ENCODE measurements around the gene LRRC52. TPM values are rescaled to one million over a fixed set of nuclear protein-coding genes. Genes with fewer than 3 reads are reported as not detected.

LRRC52 gene, protein sequence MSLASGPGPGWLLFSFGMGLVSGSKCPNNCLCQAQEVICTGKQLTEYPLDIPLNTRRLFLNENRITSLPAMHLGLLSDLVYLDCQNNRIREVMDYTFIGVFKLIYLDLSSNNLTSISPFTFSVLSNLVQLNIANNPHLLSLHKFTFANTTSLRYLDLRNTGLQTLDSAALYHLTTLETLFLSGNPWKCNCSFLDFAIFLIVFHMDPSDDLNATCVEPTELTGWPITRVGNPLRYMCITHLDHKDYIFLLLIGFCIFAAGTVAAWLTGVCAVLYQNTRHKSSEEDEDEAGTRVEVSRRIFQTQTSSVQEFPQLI
- total RNA-seq (not detected), polyA plus RNA-seq (not detected)

DNA sequence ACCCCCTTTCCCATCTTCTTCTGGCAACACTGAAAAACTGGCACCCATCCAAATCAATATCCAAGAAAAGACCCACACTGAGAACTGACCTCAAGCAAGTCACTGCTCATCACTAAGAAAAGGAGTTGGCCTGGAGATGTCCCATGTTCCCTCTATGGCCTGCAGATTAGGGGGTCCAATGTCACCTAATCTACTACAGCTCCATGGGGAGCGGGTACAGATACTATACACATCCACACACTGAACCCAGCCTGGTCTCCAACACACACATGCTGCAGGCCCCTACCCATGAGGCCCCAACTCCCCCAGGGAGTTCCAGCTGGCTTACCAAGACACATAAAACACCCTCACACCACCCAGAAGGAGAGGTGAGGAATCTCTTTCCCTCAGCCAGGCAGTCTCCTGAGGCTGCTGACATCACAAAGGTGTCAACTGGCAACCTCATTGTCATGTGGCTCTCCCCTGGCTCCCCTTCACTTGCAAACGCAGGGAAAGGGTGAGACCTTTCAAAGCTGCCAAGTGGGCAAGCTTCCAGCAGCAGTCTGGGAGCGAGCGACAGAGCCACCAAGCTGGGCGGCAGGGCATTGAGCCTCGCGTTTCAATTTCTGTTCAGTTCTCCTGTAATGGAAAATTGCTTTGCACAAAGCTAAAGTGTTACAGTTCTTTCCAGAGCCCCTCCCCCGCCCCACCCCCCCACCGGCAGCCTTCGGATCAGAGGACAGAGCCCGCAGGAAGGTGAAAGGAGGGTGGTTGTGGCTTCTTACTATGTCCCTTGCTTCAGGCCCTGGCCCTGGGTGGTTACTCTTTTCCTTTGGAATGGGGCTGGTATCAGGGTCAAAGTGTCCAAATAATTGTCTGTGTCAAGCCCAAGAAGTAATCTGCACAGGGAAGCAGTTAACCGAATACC, at the start of gene LRRC52:
LRRC52 (plus strand) TSS at position 469 of the 907 bp plus-strand sequence; CDS start at position 766, 297 bp downstream.
- peak; percentile 13 to 34 for TF ChIP-seq RAD21 (IDR thresholded peaks at IDR 0.05)
- TF ChIP-seq EGR1 (IDR thresholded peaks at IDR 0.05; ENCODE audit: low read depth in 2 of 2): no peak
- no peaks in the 10 kb centered on the region for H3K36me3 ChIP-seq (ENCODE audit: control insufficient read depth in 4 of 4, insufficient read depth in 3 of 4, low read depth in 1 of 4, low read length in 3 of 4)
- peaks cover 0 to 5% (median 0%) of the 10 kb centered on the region in 4 donors for H3K4me1 ChIP-seq (ENCODE audit: control insufficient read depth in 4 of 4, insufficient read depth in 4 of 4, low read length in 3 of 4)
- H3K27me3 ChIP-seq (ENCODE audit: control insufficient read depth in 4 of 4, insufficient read depth in 4 of 4, low read length in 3 of 4): no peaks in the 10 kb centered on the region
- no peak within 1 kb of the TSS for H3K4me3 ChIP-seq (ENCODE audit: low read depth in 1 of 3, low read length in 3 of 3)
- H3K9ac ChIP-seq (ENCODE audit: low read depth in 1 of 2, low read length in 2 of 2): no peak within 1 kb of the TSS
- no peaks in the 10 kb centered on the region for H3K9me3 ChIP-seq (ENCODE audit: control insufficient read depth in 4 of 4, low read length in 3 of 4)
- no peak within 1 kb of the TSS for H3K27ac ChIP-seq (ENCODE audit: low read depth in 1 of 2, low read length in 2 of 2)
- DNase-seq (ENCODE audit: low spot score): no peak
- 19% methylated on average over 12 of the region's 12 CpGs for WGBS

DNA sequence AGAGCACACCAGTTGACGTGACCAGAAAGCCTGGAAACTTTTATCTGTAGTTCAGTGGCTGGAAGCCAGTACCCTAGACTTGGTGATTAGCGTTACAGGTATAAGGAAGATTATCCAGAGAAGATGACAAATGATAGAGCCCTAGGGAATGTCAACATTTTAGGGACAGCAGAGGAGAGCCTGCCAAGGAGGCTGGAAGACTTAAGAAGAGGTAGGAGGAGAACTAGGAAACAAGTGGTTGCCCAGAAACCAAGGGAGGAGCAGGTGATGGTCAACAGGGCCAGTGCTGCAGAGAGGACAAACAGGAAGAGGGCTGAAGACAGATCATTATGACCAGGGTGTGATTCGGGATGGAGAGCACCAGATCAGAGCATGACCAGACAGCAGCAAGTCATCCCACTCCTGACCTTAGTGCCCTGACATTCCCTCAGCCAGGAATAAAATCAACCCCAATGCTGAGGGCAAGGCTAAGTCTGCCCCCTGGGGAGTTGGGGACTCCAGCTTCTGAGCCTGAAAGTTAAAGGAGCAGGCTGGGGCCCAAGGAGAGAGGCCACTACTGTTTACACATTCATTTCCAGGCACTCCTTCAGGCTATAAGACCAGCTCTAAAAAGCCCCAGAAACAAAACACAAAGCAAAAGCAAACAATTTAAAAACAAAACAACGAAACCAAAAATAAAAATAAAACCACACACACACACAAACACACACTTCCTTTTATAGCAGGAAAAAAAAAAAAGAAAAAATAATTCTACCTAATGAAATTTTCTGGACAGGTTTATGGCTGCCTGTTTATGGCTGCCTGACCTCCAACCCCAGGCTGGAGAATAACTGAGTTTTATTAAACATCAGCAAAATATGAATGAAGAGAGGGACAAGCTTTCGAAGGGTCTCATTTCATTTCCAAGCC, 48.6 kb upstream of the LRRC52 start:
- H3K36me3 ChIP-seq (ENCODE audit: control insufficient read depth in 4 of 4, insufficient read depth in 3 of 4, low read depth in 1 of 4, low read length in 3 of 4): no peaks in the 10 kb centered on the region
- H3K9me3 ChIP-seq (ENCODE audit: control insufficient read depth in 4 of 4, low read length in 3 of 4): no peaks in the 10 kb centered on the region
- no peak overlapping the region for H3K4me3 ChIP-seq (ENCODE audit: low read depth in 1 of 3, low read length in 3 of 3)
- H3K9ac ChIP-seq (ENCODE audit: low read depth in 1 of 2, low read length in 2 of 2): no peak overlapping the region
- no peak overlapping the region for H3K27ac ChIP-seq (ENCODE audit: low read depth in 1 of 2, low read length in 2 of 2)
- H3K4me1 ChIP-seq (ENCODE audit: control insufficient read depth in 4 of 4, insufficient read depth in 4 of 4, low read length in 3 of 4): no peaks in the 10 kb centered on the region
- WGBS: 75% methylated on average over 5 of the region's 5 CpGs
- DNase-seq (ENCODE audit: low spot score): no peak
- H3K27me3 ChIP-seq (ENCODE audit: control insufficient read depth in 4 of 4, insufficient read depth in 4 of 4, low read length in 3 of 4): no peaks in the 10 kb centered on the region
- TF ChIP-seq, protein P1, sequence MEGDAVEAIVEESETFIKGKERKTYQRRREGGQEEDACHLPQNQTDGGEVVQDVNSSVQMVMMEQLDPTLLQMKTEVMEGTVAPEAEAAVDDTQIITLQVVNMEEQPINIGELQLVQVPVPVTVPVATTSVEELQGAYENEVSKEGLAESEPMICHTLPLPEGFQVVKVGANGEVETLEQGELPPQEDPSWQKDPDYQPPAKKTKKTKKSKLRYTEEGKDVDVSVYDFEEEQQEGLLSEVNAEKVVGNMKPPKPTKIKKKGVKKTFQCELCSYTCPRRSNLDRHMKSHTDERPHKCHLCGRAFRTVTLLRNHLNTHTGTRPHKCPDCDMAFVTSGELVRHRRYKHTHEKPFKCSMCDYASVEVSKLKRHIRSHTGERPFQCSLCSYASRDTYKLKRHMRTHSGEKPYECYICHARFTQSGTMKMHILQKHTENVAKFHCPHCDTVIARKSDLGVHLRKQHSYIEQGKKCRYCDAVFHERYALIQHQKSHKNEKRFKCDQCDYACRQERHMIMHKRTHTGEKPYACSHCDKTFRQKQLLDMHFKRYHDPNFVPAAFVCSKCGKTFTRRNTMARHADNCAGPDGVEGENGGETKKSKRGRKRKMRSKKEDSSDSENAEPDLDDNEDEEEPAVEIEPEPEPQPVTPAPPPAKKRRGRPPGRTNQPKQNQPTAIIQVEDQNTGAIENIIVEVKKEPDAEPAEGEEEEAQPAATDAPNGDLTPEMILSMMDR (IDR thresholded peaks at IDR 0.05; ENCODE audit: low read depth, low read length, missing input control): no peak
- TF ChIP-seq SP1 (IDR thresholded peaks at IDR 0.05): no peak
- TF ChIP-seq RAD21 (IDR thresholded peaks at IDR 0.05): no peak

DNA sequence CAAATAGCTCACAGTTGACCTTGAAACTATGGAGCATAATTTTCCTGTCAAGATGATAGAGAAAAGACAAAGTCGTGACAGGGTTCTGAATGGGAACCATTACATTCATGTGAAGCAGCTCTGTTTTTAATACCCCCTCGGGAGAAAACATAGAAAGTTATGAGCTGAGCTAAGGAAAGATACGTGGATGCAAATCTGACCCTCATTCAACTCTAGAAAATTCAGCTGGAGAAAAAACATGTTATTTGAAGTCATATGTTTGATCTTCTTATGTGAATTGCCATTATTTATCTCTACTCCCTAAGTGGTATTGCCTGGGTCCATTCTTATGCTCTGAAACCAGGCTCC, 48.0 kb upstream of the LRRC52 start:
- Histone ChIP-seq H3K4me3 (ENCODE audit: low read depth in 1 of 3, low read length in 3 of 3) (no peak overlapping the region), H3K27me3 (ENCODE audit: control insufficient read depth in 4 of 4, insufficient read depth in 4 of 4, low read length in 3 of 4) (no peaks in the 10 kb centered on the region), H3K36me3 (ENCODE audit: control insufficient read depth in 4 of 4, insufficient read depth in 3 of 4, low read depth in 1 of 4, low read length in 3 of 4) (no peaks in the 10 kb centered on the region), H3K9ac (ENCODE audit: low read depth in 1 of 2, low read length in 2 of 2) (no peak overlapping the region), H3K9me3 (ENCODE audit: control insufficient read depth in 4 of 4, low read length in 3 of 4) (no peaks in the 10 kb centered on the region), H3K27ac (ENCODE audit: low read depth in 1 of 2, low read length in 2 of 2) (no peak overlapping the region), H3K4me1 (ENCODE audit: control insufficient read depth in 4 of 4, insufficient read depth in 4 of 4, low read length in 3 of 4) (no peaks in the 10 kb centered on the region)
- WGBS: 77% methylated on average over 3 of the region's 3 CpGs
- no peak for DNase-seq (ENCODE audit: low spot score)
- TF ChIP-seq HNF4G (IDR thresholded peaks at IDR 0.05) (no peak), GABPA (IDR thresholded peaks at IDR 0.05 in 1 of 2, conservative IDR thresholded peaks at IDR 0.05 in 1 of 2) (no peak), YY1 (IDR thresholded peaks at IDR 0.05) (no peak), TAF1 (conservative IDR thresholded peaks at IDR 0.05) (no peak), FOXA1 (IDR thresholded peaks at IDR 0.05) (no peak), FOXA2 (IDR thresholded peaks at IDR 0.05) (no peak), EGR1 (IDR thresholded peaks at IDR 0.05; ENCODE audit: low read depth in 2 of 2) (no peak), HNF4A (conservative IDR thresholded peaks at IDR 0.05) (no peak)
